Progenitor cell of endocrine pancreas (in vitro differentiated cells): Measurements from ENCODE around the gene NUDT1. TPM values are rescaled to one million over a fixed set of nuclear protein-coding genes. Genes with fewer than 3 reads are reported as not detected.

Source experiments
- DNase-seq: peaks from one replicate; pipeline ENCODE4 v3.0.0; 2021; ENCODE audit warnings: low spot score; ENCODE audit not compliant: unreplicated experiment
- H3K27ac Mint-ChIP-seq: 2 replicates; pipeline ENCODE4 v1.8.0; 2021; ENCODE audit warnings: mild to moderate bottlenecking, moderate library complexity, mixed read lengths
- H3K27me3 Mint-ChIP-seq: 2 replicates; pipeline ENCODE4 v1.8.0; 2021; ENCODE audit warnings: mixed read lengths
- H3K36me3 Mint-ChIP-seq: 2 replicates; pipeline ENCODE4 v1.8.0; 2022; ENCODE audit warnings: mixed read lengths; ENCODE audit not compliant: insufficient read depth
- H3K4me1 Mint-ChIP-seq: 2 replicates; pipeline ENCODE4 v1.8.0; 2021; ENCODE audit warnings: low read depth, mixed read lengths
- H3K4me3 Mint-ChIP-seq: 2 replicates; pipeline ENCODE4 v1.8.0; 2021; ENCODE audit warnings: low read depth, mild to moderate bottlenecking, moderate library complexity, mixed read lengths
- H3K9me3 Mint-ChIP-seq: 2 replicates; pipeline ENCODE4 v1.8.0; 2021; ENCODE audit warnings: low read depth, mixed read lengths
- CTCF ChIP-seq: fragments of 200-600 bp; sonication (generic); IDR thresholded peaks from one replicate; pipeline ENCODE4 v1.5.0; 2021; ENCODE audit warnings: antibody characterized with exemption, mild to moderate bottlenecking; ENCODE audit not compliant: unreplicated experiment
- total RNA-seq: library from RNA; stranded (reverse); gene quantifications from 2 replicates; pipeline ENCODE4 v1.2.1, GENCODE V29; 2021

The NUDT1 gene
- total RNA-seq, 1 donor from 2014 or later = 22.1 TPM

- no peak for TF ChIP-seq CTCF
- H3K27me3 Mint-ChIP-seq = no peaks in the 10 kb centered on the region
- H3K27ac Mint-ChIP-seq = no peak overlapping the region
- no peaks in the 10 kb centered on the region for H3K9me3 Mint-ChIP-seq
- no peak overlapping the region for H3K4me3 Mint-ChIP-seq
- DNase-seq = no peak
- H3K4me1 Mint-ChIP-seq = no peaks in the 10 kb centered on the region
- peaks cover 2% of the 10 kb centered on the region for H3K36me3 Mint-ChIP-seq
These were observed 12.6 kb downstream of the NUDT1 start for GRCh38 chr7:2254429-2255144.

GRCh38 chr7:2255145-2256139 is 13.4 kb downstream of the NUDT1 start:
- Mint-ChIP-seq H3K27me3 (no peaks in the 10 kb centered on the region), H3K9me3 (no peaks in the 10 kb centered on the region), H3K36me3 (peaks cover 2% of the 10 kb centered on the region), H3K4me1 (no peaks in the 10 kb centered on the region), H3K27ac (peak overlapping the region; percentile 59), H3K4me3 (no peak overlapping the region)
- no peak for TF ChIP-seq CTCF
- no peak for DNase-seq

GRCh38 chr7:2256306-2257045 is 14.4 kb downstream of the NUDT1 start:
- no peak overlapping the region for H3K4me3 Mint-ChIP-seq
- peaks cover 2% of the 10 kb centered on the region for H3K36me3 Mint-ChIP-seq
- H3K27me3 Mint-ChIP-seq = no peaks in the 10 kb centered on the region
- H3K4me1 Mint-ChIP-seq = no peaks in the 10 kb centered on the region
- DNase-seq = no peak
- H3K27ac Mint-ChIP-seq = peak overlapping the region; percentile 45
- no peak for TF ChIP-seq CTCF
- H3K9me3 Mint-ChIP-seq = no peaks in the 10 kb centered on the region

- no peak overlapping the region for H3K4me3 Mint-ChIP-seq
- no peaks in the 10 kb centered on the region for H3K4me1 Mint-ChIP-seq
- no peak overlapping the region for H3K27ac Mint-ChIP-seq
- no peak for TF ChIP-seq CTCF
- no peaks in the 10 kb centered on the region for H3K27me3 Mint-ChIP-seq
- peaks cover 2% of the 10 kb centered on the region for H3K36me3 Mint-ChIP-seq
- no peak for DNase-seq
- no peaks in the 10 kb centered on the region for H3K9me3 Mint-ChIP-seq
These were observed 15.1 kb downstream of the NUDT1 start for GRCh38 chr7:2257046-2257551.

GRCh38 chr7:2257651-2258050 is 15.6 kb downstream of the NUDT1 start:
- H3K27me3 Mint-ChIP-seq = no peaks in the 10 kb centered on the region
- no peak for DNase-seq
- H3K9me3 Mint-ChIP-seq = no peaks in the 10 kb centered on the region
- peaks cover 2% of the 10 kb centered on the region for H3K36me3 Mint-ChIP-seq
- no peak for TF ChIP-seq CTCF
- H3K27ac Mint-ChIP-seq = no peak overlapping the region
- no peaks in the 10 kb centered on the region for H3K4me1 Mint-ChIP-seq
- no peak overlapping the region for H3K4me3 Mint-ChIP-seq
